Measurements from ENCODE around the gene TCP11.

The TCP11 gene

DNA sequence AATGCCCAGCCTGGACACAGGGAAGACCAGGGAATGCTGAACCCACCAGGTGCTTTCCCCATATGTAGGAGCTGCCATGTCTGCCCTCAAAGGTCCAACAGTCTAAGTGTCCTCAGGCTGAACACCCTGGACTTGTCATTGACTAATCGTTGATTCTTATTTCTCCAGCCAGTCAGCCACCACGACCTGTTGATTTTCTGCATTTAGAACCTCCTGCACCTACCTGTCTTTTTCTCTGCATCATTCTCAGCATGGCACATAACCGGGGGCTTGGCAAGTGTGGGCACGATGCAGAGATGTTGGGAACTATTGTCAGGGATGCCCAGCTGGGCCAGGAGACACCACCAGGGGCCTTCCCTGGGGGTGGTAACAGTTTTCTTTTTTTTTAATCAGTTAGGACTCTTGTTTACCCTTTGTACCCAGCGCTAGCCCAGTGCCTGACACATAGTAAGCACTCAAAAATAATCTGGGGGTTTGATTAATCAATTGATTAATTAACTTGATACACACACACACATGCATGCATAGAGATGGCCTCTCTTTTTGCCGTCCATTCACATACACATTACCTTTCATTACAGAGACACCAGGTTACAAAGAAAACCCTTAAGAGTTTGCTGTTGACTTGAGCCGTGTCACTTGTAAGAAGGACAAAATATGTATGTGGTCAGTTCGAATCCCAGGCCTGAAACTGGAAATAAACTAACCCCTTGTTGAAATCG lies 43.6 kb upstream of the TCP11 start:
- Histone ChIP-seq H3K4me1 (ENCODE audit: control insufficient read depth, low read length) (no peaks in the 10 kb centered on the region), H4K20me1 (ENCODE audit: control insufficient read depth, insufficient read depth, low read depth, low read length) (no peaks in the 10 kb centered on the region), H3K27me3 (ENCODE audit: control insufficient read depth, low read length) (peaks cover 29% of the 10 kb centered on the region), H3K27ac (ENCODE audit: low read depth, low read length) (no peak overlapping the region), H3K79me2 (ENCODE audit: control insufficient read depth, low read length) (no peaks in the 10 kb centered on the region), H3K4me2 (ENCODE audit: low read length) (no peak overlapping the region), H3F3A (ENCODE audit: control insufficient read depth, insufficient read depth) (no peaks in the 10 kb centered on the region), H3K9me3 (ENCODE audit: control insufficient read depth, insufficient read depth, low read length) (no peaks in the 10 kb centered on the region), H3K9me2 (replicated peaks; ENCODE audit: control insufficient read depth, low read length) (no peaks in the 10 kb centered on the region), H3K4me3 (ENCODE audit: low read length) (no peak overlapping the region), H3K36me3 (ENCODE audit: control insufficient read depth, low read length) (no peaks in the 10 kb centered on the region)
- TF ChIP-seq, protein P1, sequence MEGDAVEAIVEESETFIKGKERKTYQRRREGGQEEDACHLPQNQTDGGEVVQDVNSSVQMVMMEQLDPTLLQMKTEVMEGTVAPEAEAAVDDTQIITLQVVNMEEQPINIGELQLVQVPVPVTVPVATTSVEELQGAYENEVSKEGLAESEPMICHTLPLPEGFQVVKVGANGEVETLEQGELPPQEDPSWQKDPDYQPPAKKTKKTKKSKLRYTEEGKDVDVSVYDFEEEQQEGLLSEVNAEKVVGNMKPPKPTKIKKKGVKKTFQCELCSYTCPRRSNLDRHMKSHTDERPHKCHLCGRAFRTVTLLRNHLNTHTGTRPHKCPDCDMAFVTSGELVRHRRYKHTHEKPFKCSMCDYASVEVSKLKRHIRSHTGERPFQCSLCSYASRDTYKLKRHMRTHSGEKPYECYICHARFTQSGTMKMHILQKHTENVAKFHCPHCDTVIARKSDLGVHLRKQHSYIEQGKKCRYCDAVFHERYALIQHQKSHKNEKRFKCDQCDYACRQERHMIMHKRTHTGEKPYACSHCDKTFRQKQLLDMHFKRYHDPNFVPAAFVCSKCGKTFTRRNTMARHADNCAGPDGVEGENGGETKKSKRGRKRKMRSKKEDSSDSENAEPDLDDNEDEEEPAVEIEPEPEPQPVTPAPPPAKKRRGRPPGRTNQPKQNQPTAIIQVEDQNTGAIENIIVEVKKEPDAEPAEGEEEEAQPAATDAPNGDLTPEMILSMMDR (IDR thresholded peaks at IDR 0.05; ENCODE audit: low read depth, low read length, poor library complexity, severe bottlenecking) = no peak
- no peak for TF ChIP-seq EZH2phosphoT487 (IDR thresholded peaks at IDR 0.05; ENCODE audit: borderline replicate concordance, low read length)

DNA sequence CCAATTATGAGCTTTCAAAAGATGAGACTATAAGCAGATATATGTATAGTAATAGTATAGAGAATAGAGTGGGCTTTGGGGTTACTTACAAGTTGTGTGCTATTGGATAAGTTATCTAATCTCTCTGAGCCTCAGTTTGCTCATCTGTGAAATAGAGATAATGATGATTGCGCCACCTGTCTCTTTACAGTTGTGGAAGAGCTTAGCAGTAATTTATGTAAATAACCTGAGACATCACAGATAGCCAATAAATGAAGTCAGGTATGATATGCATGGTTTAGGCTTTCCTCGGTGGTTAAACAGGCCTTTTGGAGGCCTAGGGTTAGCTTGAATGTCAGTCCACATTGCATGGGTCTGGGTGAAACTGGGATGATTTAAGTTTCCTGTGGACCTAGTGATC lies 42.8 kb upstream of the TCP11 start:
- H3K27ac ChIP-seq (ENCODE audit: low read depth, low read length) = no peak overlapping the region
- no peaks in the 10 kb centered on the region for H3K36me3 ChIP-seq (ENCODE audit: control insufficient read depth, low read length)

DNA sequence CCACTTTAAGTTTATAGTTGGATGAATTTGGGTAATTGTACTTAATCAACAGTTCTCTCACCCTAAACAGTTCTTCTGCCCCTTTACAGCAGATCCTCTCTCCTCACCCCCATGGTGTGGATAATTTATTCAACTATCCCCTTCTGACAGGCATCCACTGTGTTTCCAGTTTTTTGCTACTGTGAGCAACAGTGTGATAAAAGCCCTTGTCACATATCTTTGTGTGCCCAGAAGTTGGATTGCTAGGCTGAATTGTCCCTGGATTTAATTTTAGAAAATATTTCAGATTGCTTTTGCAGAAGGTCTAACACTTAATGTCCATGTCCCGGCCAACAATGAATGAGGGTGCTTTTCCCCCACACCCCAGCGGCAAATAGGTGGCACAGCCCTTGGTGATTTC lies 42.1 kb upstream of the TCP11 start:
- H3K27me3 ChIP-seq (ENCODE audit: control insufficient read depth, low read length) = peaks cover 21% of the 10 kb centered on the region; the same call in 1 of the 2 replicates
- no peaks in the 10 kb centered on the region for H3K79me2 ChIP-seq (ENCODE audit: control insufficient read depth, low read length)
- no peak overlapping the region for H3K4me2 ChIP-seq (ENCODE audit: low read length)
- no peaks in the 10 kb centered on the region for H4K20me1 ChIP-seq (ENCODE audit: control insufficient read depth, insufficient read depth, low read depth, low read length)
- TF ChIP-seq, protein P1 (IDR thresholded peaks at IDR 0.05; ENCODE audit: low read depth, low read length, poor library complexity, severe bottlenecking) = no peak
- TF ChIP-seq EZH2phosphoT487 (IDR thresholded peaks at IDR 0.05; ENCODE audit: borderline replicate concordance, low read length) = no peak
- H3K4me3 ChIP-seq (ENCODE audit: low read length) = no peak overlapping the region
- no peaks in the 10 kb centered on the region for H3K4me1 ChIP-seq (ENCODE audit: control insufficient read depth, low read length)
- H3K9me3 ChIP-seq (ENCODE audit: control insufficient read depth, insufficient read depth, low read length) = no peaks in the 10 kb centered on the region
- H3K27ac ChIP-seq (ENCODE audit: low read depth, low read length) = no peak overlapping the region
- no peaks in the 10 kb centered on the region for H3F3A ChIP-seq (ENCODE audit: control insufficient read depth, insufficient read depth)
- no peaks in the 10 kb centered on the region for H3K36me3 ChIP-seq (ENCODE audit: control insufficient read depth, low read length)
- no peaks in the 10 kb centered on the region for H3K9me2 ChIP-seq (replicated peaks; ENCODE audit: control insufficient read depth, low read length)

More for the DNA sequence above, 42.8 kb upstream of the TCP11 start:
- TF ChIP-seq EZH2phosphoT487 (IDR thresholded peaks at IDR 0.05; ENCODE audit: borderline replicate concordance, low read length) = no peak
- no peak overlapping the region for H3K4me2 ChIP-seq (ENCODE audit: low read length)
- no peak overlapping the region for H3K4me3 ChIP-seq (ENCODE audit: low read length)
- no peaks in the 10 kb centered on the region for H3F3A ChIP-seq (ENCODE audit: control insufficient read depth, insufficient read depth)
- H4K20me1 ChIP-seq (ENCODE audit: control insufficient read depth, insufficient read depth, low read depth, low read length) = no peaks in the 10 kb centered on the region
- no peaks in the 10 kb centered on the region for H3K4me1 ChIP-seq (ENCODE audit: control insufficient read depth, low read length)
- no peaks in the 10 kb centered on the region for H3K9me2 ChIP-seq (replicated peaks; ENCODE audit: control insufficient read depth, low read length)
- peaks cover 24% of the 10 kb centered on the region for H3K27me3 ChIP-seq (ENCODE audit: control insufficient read depth, low read length)
- no peaks in the 10 kb centered on the region for H3K9me3 ChIP-seq (ENCODE audit: control insufficient read depth, insufficient read depth, low read length)
- no peaks in the 10 kb centered on the region for H3K79me2 ChIP-seq (ENCODE audit: control insufficient read depth, low read length)

DNA sequence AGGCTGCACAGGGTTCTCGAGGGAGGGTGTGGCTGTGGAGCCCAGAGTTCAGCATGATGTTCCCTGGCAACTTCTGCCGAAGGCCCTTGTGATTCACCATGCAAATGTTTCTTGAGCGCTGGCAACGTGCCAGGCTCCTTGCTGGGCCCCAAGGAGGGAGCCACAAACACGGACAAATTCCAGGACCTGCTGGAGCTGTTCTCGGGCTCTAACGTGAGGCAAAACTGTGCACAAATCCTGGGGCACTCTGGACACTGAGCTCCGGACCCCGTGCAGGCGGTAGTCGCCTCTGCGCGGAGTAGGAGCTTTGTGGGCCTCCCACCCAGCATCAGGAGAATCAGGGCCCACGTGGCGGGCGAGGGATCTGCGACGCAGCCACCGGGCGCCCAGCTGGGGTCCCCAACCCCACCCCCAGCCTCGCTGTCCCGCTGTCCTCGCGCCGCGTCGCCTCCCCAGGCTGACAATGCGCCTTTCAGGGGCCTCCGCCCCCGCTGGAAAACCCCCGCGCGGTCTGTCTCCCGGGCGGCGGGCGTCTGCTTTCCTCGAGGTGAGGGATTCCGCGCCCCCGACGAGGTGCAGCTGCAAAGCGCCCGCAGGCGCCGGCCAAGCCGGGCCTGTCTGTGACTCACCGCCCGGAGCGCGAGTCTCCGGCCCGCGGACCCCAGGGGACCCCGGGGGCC lies 40.9 kb upstream of the TCP11 start:
- no peaks in the 10 kb centered on the region for H4K20me1 ChIP-seq (ENCODE audit: control insufficient read depth, insufficient read depth, low read depth, low read length)
- no peak overlapping the region for H3K27ac ChIP-seq (ENCODE audit: low read depth, low read length)
- no peaks in the 10 kb centered on the region for H3K79me2 ChIP-seq (ENCODE audit: control insufficient read depth, low read length)
- H3K4me1 ChIP-seq (ENCODE audit: control insufficient read depth, low read length) = no peaks in the 10 kb centered on the region
- H3K27me3 ChIP-seq (ENCODE audit: control insufficient read depth, low read length) = peaks cover 14% of the 10 kb centered on the region; the same call in 1 of the 2 replicates
- H3K4me3 ChIP-seq (ENCODE audit: low read length) = no peak overlapping the region
- no peaks in the 10 kb centered on the region for H3K9me2 ChIP-seq (replicated peaks; ENCODE audit: control insufficient read depth, low read length)
- TF ChIP-seq EZH2phosphoT487 (IDR thresholded peaks at IDR 0.05; ENCODE audit: borderline replicate concordance, low read length) = no peak
- TF ChIP-seq, protein P1 (IDR thresholded peaks at IDR 0.05; ENCODE audit: low read depth, low read length, poor library complexity, severe bottlenecking) = no peak
- H3K36me3 ChIP-seq (ENCODE audit: control insufficient read depth, low read length) = no peaks in the 10 kb centered on the region
- no peaks in the 10 kb centered on the region for H3F3A ChIP-seq (ENCODE audit: control insufficient read depth, insufficient read depth)
- H3K9me3 ChIP-seq (ENCODE audit: control insufficient read depth, insufficient read depth, low read length) = no peaks in the 10 kb centered on the region
- H3K4me2 ChIP-seq (ENCODE audit: low read length) = no peak overlapping the region

All from DOHH2 (cell line).